GM23248 (cell line): Measurements from ENCODE around the gene PCF11.

Experiments
- EZH2 ChIP-seq: fragments of 200-600 bp; sonication (generic); IDR thresholded peaks from 2 replicates; pipeline ENCODE4 v1.6.1; 2018; ENCODE audit warnings: antibody characterized with exemption, mild to moderate bottlenecking; ENCODE audit not compliant: insufficient read depth, poor library complexity, severe bottlenecking
- EZH2phosphoT487 ChIP-seq: fragments of 200-600 bp; sonication (generic); IDR thresholded peaks from 2 replicates; pipeline ENCODE4 v1.6.1; 2018; ENCODE audit warnings: antibody characterized with exemption, moderate library complexity, mild to moderate bottlenecking, low read depth; ENCODE audit not compliant: insufficient read depth

GRCh38 chr11:83115551-83115950 lies 41.4 kb upstream of the PCF11 start:
- TF ChIP-seq EZH2 = no peak
- no peak for TF ChIP-seq EZH2phosphoT487
